HG02885 (cell line): ENCODE measurements around the gene MRAP2.
"Not testable (repeated sequence)": the region's sequence is repeated elsewhere in the genome, so short reads cannot be mapped to it uniquely, and the experiment has no call there.

Source experiments
- ATAC-seq: cut with Tn5 transposase; IDR thresholded peaks from one replicate; pipeline ENCODE4 v1.9.1; 2021; ENCODE audit warnings: mild to moderate bottlenecking; ENCODE audit not compliant: unreplicated experiment, poor library complexity

Gene MRAP2

GRCh38 chr6:84114933-84115594 lies 81.5 kb downstream of the MRAP2 start:
- not testable (repeated sequence) for ATAC-seq

GRCh38 chr6:84118191-84118590 lies 84.6 kb downstream of the MRAP2 start:
- no peak for ATAC-seq

- no peak for ATAC-seq
Observed at GRCh38 chr6:84119277-84119676, 85.7 kb downstream of the MRAP2 start.

DNA sequence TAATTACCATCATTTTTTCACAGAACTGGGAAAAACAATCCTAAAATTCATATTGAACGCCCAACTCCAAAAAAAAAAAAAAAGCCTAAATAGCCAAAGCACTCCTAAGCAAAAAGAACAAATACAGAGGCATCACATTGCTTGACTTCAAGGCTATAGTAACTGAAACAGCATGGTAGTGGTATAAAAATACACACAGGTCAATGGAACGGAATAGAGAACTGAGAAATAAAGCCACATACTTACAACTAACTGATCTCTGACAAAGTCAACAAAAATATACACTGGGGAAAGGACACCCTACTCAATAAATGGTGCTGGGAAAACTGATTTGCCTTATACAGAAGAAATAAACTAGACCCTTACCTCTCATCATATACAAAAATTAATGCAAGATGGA lies 89.6 kb downstream of the MRAP2 start:
- ATAC-seq, result peak; percentile 72

- ATAC-seq, result not testable (repeated sequence)
Observed at GRCh38 chr6:84129588-84129987, 96.0 kb downstream of the MRAP2 start.

DNA sequence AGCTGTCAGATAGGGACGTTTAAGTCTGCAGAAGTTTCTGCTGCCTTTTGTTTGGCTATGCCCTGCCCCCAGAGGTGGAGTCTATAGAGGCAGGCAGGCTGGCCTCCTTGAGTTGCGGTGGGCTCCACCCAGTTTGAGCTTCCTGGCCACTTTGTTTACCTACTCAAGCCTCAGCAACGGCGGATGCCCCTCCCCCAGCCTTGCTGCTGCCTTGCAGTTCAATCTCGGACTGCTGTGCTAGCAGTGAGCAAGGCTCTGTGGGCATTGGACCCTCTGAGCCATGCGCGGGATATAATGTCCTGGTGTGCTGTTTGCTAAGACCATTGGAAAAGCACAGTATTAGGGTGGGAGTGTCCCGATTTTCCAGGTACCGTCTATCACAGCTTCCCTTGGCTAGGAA lies 99.8 kb downstream of the MRAP2 start:
- not testable (repeated sequence) for ATAC-seq

DNA sequence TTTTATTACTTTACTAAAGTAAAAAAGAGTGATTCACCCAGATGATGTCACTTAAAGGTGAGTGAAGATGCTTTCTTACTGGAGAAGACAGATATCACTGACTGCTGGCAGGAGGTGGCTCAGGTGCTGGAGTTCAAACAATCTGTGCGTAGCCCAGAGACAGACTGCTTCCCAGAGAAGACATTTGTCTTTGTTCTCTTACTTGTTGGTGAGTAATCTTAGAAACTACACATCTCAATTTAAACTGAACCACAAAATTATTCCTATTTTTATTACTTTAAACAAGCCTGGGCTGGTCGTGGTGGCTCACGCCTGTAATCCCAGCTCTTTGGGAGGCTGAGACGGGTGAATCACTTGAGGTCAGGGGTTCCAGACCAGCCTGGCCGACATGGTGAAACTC lies 101.7 kb downstream of the MRAP2 start:
- ATAC-seq, result no peak

DNA sequence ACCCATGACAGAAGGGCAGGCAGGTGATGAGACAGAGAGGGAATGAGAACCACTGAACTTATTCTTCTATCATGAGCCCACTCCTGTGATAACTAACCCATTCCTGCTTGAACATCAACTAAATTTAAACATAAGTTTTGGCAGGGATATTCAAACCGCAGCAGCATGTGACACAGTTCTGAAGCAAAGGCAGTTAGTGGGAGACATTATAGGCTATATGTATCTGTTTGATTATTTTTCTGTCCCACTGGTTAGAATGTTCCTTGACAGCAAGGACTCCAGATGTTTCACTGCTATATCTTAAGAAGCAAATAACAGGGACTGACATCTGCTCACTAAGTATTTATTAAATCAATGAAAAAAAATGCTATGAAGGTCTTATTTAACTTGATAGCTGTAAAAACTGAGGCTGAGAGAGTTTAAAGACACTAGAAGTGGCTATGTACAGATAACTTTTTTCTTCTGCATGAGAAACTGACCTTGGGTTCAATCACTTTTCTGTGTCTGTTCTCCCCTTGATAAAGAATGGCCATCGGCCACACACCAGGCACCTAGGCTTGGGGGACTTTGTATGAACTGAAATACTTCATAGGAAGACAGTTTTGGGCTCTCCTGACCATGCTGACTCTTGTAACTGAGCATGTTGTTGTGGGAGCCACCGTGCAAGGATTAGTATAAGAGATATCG lies 102.9 kb downstream of the MRAP2 start:
- no peak for ATAC-seq

GRCh38 chr6:84137051-84137375 lies 103.4 kb downstream of the MRAP2 start:
- ATAC-seq, result no peak

DNA sequence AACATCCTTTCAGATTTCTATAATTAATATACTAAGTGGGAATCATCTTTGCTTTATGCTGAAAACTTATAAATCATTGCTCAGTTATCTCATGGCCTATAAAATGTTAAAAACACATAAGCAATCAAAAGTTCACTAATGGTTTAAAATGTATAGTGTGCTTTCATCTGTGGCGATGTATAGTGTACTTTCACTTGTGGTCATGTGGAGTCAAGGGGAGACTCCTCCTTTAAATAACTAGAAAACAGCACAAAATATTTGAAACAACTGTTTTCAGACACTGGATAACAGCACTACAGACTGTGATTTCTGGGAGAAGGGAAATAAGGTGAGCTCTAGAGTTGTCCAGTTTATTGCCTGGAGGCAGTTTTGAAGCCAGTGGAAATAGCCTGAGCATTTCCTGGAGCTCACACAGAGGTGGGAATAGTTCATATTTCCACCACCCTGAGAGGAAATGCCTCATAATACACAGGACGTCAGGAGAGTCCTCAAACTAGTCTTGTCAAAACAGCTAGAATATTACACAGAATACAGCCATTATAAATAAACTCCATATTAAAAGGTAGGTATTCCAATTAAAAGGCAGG lies 104.5 kb downstream of the MRAP2 start:
- ATAC-seq, result peak; percentile 58

DNA sequence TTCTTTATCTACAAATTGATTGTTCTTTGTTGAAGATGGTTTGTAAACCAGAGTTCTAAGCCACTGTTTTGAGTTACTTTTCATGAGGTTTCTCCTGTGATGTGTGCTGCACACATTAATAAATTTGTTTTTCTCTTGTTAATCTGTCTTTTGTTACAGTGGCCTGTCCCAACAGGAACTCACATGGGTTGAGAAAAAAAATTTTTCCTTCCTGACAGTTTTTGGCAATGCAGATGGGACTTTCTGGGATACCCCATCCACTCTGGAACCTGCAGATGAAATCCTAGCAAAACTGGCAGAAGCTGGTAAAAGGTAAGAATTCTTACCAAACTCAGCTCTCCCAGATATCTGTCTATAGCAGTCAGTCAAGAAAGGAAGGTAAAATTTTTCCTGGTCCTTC lies 105.7 kb downstream of the MRAP2 start:
- ATAC-seq, result no peak
